Measurements from ENCODE around the gene PHF11. TPM values are rescaled to one million over a fixed set of nuclear protein-coding genes. Genes with fewer than 3 reads are reported as not detected.
A peak's percentile ranks its signal among the peaks of the same experiment; 100 is the strongest.

Gene PHF11
- total and polyA plus RNA-seq, 2 of the 13 experiments (the other 11 are each of a cell fraction or from before 2014, with no cell fraction given) = 15.8 to 22.0 TPM

DNA sequence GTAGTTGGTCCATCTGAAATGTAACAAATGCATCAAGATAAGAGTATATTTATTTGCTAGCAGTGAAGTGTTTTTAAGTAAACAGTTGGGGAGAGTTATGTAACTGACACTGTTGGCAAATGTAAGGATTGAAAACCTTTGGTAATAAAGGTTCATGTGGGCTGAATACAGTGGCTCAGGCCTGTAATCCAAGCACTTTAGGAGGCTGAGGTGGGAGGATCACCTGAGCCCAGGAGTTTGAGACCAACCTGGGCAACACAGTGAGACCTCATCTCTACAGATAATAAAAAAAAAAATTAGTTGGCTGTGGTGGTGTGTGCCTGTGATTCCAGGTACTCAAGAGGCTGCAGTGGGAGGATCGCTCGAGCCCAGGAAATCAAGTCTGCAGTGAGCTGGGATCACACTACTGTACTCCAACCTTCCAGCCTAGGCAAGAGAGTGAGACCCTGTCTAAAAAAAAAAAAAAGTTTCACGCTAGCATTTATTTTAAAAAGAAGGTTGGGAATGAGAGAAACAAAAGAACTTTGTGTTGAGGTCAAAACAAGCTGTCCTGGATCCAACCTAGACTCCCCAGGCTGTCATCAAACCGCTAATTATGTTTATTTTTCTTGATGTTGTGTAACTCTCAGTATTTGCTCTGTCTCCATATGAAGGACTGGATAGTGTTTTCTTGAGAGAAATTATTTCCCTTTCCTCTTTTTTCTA, 31.0 kb upstream of the PHF11 start (continued):
- peak; percentile 48 for TF ChIP-seq TEAD3 (CRISPR knock-in tag; optimal IDR thresholded peaks at IDR 0.05; ENCODE audit: borderline replicate concordance)
- TF ChIP-seq, protein P1, sequence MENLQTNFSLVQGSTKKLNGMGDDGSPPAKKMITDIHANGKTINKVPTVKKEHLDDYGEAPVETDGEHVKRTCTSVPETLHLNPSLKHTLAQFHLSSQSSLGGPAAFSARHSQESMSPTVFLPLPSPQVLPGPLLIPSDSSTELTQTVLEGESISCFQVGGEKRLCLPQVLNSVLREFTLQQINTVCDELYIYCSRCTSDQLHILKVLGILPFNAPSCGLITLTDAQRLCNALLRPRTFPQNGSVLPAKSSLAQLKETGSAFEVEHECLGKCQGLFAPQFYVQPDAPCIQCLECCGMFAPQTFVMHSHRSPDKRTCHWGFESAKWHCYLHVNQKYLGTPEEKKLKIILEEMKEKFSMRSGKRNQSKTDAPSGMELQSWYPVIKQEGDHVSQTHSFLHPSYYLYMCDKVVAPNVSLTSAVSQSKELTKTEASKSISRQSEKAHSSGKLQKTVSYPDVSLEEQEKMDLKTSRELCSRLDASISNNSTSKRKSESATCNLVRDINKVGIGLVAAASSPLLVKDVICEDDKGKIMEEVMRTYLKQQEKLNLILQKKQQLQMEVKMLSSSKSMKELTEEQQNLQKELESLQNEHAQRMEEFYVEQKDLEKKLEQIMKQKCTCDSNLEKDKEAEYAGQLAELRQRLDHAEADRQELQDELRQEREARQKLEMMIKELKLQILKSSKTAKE (CRISPR knock-in tag; IDR thresholded peaks at IDR 0.05; ENCODE audit: borderline replicate concordance) = peak; percentile 54; the same call in 1 of the 2 replicates
- TF ChIP-seq RFXAP (CRISPR knock-in tag; IDR thresholded peaks at IDR 0.05; ENCODE audit: borderline replicate concordance) = 0 out of 2 replicates have a peak, but pooled peaks have one; percentile 48
- peak; percentile 21; the same call in 1 of the 2 replicates for TF ChIP-seq TFE3 (CRISPR knock-in tag; IDR thresholded peaks at IDR 0.05)
- no peak for TF ChIP-seq NPAS2 (CRISPR knock-in tag; IDR thresholded peaks at IDR 0.05; ENCODE audit: borderline replicate concordance)
- TF ChIP-seq ZNF337 (CRISPR knock-in tag; IDR thresholded peaks at IDR 0.05; ENCODE audit: borderline replicate concordance, low read depth) = no peak
- TF ChIP-seq MIER3 (CRISPR knock-in tag; IDR thresholded peaks at IDR 0.05; ENCODE audit: borderline replicate concordance) = peak; percentile 33; the same call in 1 of the 2 replicates
- TF ChIP-seq, protein P2, sequence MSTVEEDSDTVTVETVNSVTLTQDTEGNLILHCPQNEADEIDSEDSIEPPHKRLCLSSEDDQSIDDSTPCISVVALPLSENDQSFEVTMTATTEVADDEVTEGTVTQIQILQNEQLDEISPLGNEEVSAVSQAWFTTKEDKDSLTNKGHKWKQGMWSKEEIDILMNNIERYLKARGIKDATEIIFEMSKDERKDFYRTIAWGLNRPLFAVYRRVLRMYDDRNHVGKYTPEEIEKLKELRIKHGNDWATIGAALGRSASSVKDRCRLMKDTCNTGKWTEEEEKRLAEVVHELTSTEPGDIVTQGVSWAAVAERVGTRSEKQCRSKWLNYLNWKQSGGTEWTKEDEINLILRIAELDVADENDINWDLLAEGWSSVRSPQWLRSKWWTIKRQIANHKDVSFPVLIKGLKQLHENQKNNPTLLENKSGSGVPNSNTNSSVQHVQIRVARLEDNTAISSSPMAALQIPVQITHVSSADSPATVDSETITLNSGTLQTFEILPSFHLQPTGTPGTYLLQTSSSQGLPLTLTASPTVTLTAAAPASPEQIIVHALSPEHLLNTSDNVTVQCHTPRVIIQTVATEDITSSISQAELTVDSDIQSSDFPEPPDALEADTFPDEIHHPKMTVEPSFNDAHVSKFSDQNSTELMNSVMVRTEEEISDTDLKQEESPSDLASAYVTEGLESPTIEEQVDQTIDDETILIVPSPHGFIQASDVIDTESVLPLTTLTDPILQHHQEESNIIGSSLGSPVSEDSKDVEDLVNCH (CRISPR knock-in tag; IDR thresholded peaks at IDR 0.05) = no peak
- TF ChIP-seq ZNF10 (CRISPR knock-in tag; IDR thresholded peaks at IDR 0.05; ENCODE audit: borderline replicate concordance, low read depth) = no peak
- no peak for TF ChIP-seq KLF15 (CRISPR knock-in tag; IDR thresholded peaks at IDR 0.05; ENCODE audit: borderline replicate concordance)
- no peak for TF ChIP-seq SATB2 (CRISPR knock-in tag; IDR thresholded peaks at IDR 0.05)
- peak; percentile 63; the same call in 1 of the 2 replicates for TF ChIP-seq ATM (IDR thresholded peaks at IDR 0.05; ENCODE audit: borderline replicate concordance)
- no peak for TF ChIP-seq CREBL2 (CRISPR knock-in tag; IDR thresholded peaks at IDR 0.05; ENCODE audit: borderline replicate concordance)
- peak; percentile 65 for TF ChIP-seq NR2F6 (IDR thresholded peaks at IDR 0.05)
- TF ChIP-seq NR2F6 (CRISPR knock-in tag; IDR thresholded peaks at IDR 0.05) = peak; percentile 77
- TF ChIP-seq KDM1A (CRISPR knock-in tag; IDR thresholded peaks at IDR 0.05) = no peak
- TF ChIP-seq ZNF234 (CRISPR knock-in tag; conservative IDR thresholded peaks at IDR 0.05) = no peak
- no peak for TF ChIP-seq GMEB1 (CRISPR knock-in tag; IDR thresholded peaks at IDR 0.05; ENCODE audit: borderline replicate concordance)
- peak; percentile 63 for TF ChIP-seq HDAC2 (CRISPR knock-in tag; IDR thresholded peaks at IDR 0.05)
- peak; percentile 90 for TF ChIP-seq RXRB (CRISPR knock-in tag; IDR thresholded peaks at IDR 0.05; ENCODE audit: borderline replicate concordance)
- TF ChIP-seq ZNF629 (CRISPR knock-in tag; conservative IDR thresholded peaks at IDR 0.05) = no peak
- TF ChIP-seq NR2F2 (IDR thresholded peaks at IDR 0.05; ENCODE audit: borderline replicate concordance, low read depth) = 0 out of 2 replicates have a peak, but pooled peaks have one; percentile 44

Data from HepG2 (cell line).